Measurements from ENCODE around the gene RPL28.

The RPL28 gene

GRCh38 chr19:55354698-55355212 is 31.0 kb upstream of the RPL28 start, which contains the start of gene COX6B2:
COX6B2 (minus strand) TSS chr19:55354719; CDS start chr19:55354521, 198 bp downstream.
- DNase-seq (ENCODE audit: low read depth in 1 of 2, low spot score in 1 of 2), result no peak
- Histone ChIP-seq H3K27ac (replicated peaks) (no peak within 1 kb of the TSS), H3K4me3 (replicated peaks; ENCODE audit: insufficient read depth, low read length) (peak within 1 kb of the TSS; percentile 15), H3K27me3 (ENCODE audit: insufficient read depth, poor library complexity, severe bottlenecking) (peaks cover 23% of the 10 kb centered on the region)
- TF ChIP-seq POLR2AphosphoS5 (IDR thresholded peaks at IDR 0.05; ENCODE audit: low read depth) (no peak), GABPA (IDR thresholded peaks at IDR 0.05; ENCODE audit: low read depth) (no peak), CTCF (IDR thresholded peaks at IDR 0.05; ENCODE audit: insufficient read depth, low read length) (no peak), REST (IDR thresholded peaks at IDR 0.05; ENCODE audit: insufficient replicate concordance, low read depth) (no peak)

- Histone ChIP-seq H3K27me3 (ENCODE audit: insufficient read depth, poor library complexity, severe bottlenecking) (peaks cover 23% of the 10 kb centered on the region), H3K4me3 (replicated peaks; ENCODE audit: insufficient read depth, low read length) (no peak overlapping the region), H3K27ac (replicated peaks) (no peak overlapping the region)
- no peak for DNase-seq (ENCODE audit: low read depth in 1 of 2, low spot score in 1 of 2)
- TF ChIP-seq REST (IDR thresholded peaks at IDR 0.05; ENCODE audit: insufficient replicate concordance, low read depth) (no peak), SPI1 (IDR thresholded peaks at IDR 0.05; ENCODE audit: borderline replicate concordance, low read depth) (no peak), CTCF (IDR thresholded peaks at IDR 0.05; ENCODE audit: insufficient read depth, low read length) (no peak), POLR2AphosphoS5 (IDR thresholded peaks at IDR 0.05; ENCODE audit: low read depth) (no peak), GABPA (IDR thresholded peaks at IDR 0.05; ENCODE audit: low read depth) (no peak)
Observed at GRCh38 chr19:55355213-55355821, 30.4 kb upstream of the RPL28 start.

- H3K27me3 ChIP-seq (ENCODE audit: insufficient read depth, poor library complexity, severe bottlenecking), result peaks cover 10% of the 10 kb centered on the region
Observed at GRCh38 chr19:55358493-55358892, 27.2 kb upstream of the RPL28 start.

More at GRCh38 chr19:55358493-55358892, 27.2 kb upstream of the RPL28 start:
- TF ChIP-seq SPI1 (IDR thresholded peaks at IDR 0.05; ENCODE audit: borderline replicate concordance, low read depth) (no peak), CTCF (IDR thresholded peaks at IDR 0.05; ENCODE audit: insufficient read depth, low read length) (no peak), REST (IDR thresholded peaks at IDR 0.05; ENCODE audit: insufficient replicate concordance, low read depth) (no peak), GABPA (IDR thresholded peaks at IDR 0.05; ENCODE audit: low read depth) (no peak), POLR2AphosphoS5 (IDR thresholded peaks at IDR 0.05; ENCODE audit: low read depth) (no peak)
- no peak for DNase-seq (ENCODE audit: low read depth in 1 of 2, low spot score in 1 of 2)
- no peak overlapping the region for H3K27ac ChIP-seq (replicated peaks)
- no peak overlapping the region for H3K4me3 ChIP-seq (replicated peaks; ENCODE audit: insufficient read depth, low read length)
